OCI-LY3 (cell line): ENCODE measurements around the gene PNLIPRP2.

ENCODE experiments used
- EZH2phosphoT487 ChIP-seq: fragments of 200-600 bp; shearing (Covaris generic); IDR thresholded peaks from 2 replicates; pipeline ENCODE4 v1.6.1; 2018; ENCODE audit warnings: antibody characterized with exemption, mixed run types, low read depth
- TF ChIP-seq, protein P1 (sequence below): fragments of 200-600, 300-600 bp; sonication (generic); IDR thresholded peaks from 2 replicates; pipeline ENCODE4 v1.5.1; 2014; ENCODE audit warnings: antibody characterized with exemption, low read length, low read depth

DNA sequence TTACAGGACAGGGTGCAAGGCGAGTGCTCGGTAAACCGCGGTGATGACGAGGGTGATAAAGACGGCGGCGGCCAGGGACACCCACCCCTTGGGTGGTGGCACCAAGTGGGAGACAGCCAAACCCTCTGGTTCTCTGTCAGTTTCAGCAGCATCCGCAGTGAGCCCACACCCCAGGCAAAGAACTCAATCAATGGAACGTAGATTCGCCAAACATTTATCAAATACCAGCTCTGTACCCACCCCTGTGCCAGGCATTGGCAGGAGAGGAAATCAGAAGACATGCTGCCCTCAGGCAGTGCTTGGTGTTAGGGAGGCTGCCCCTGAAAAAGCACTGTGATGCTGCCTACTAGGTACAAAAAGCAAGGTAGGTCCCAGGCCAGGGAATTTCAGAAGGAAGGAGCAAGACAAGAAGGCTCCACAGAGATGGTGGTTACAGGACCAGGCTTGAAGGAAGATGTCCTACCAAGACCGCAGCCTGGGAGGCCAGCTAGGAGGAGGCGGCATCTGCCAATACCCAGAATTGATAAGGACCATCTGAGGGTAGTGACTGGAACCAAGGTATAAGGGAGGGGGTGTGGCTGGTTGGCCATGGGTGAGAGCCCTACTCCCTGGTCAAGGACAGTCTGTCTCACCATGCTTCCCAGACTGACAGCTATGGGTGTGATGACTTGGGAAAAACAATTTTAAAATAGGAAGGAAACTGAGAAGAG is 10.2 kb upstream of the PNLIPRP2 start:
- TF ChIP-seq, protein P1, sequence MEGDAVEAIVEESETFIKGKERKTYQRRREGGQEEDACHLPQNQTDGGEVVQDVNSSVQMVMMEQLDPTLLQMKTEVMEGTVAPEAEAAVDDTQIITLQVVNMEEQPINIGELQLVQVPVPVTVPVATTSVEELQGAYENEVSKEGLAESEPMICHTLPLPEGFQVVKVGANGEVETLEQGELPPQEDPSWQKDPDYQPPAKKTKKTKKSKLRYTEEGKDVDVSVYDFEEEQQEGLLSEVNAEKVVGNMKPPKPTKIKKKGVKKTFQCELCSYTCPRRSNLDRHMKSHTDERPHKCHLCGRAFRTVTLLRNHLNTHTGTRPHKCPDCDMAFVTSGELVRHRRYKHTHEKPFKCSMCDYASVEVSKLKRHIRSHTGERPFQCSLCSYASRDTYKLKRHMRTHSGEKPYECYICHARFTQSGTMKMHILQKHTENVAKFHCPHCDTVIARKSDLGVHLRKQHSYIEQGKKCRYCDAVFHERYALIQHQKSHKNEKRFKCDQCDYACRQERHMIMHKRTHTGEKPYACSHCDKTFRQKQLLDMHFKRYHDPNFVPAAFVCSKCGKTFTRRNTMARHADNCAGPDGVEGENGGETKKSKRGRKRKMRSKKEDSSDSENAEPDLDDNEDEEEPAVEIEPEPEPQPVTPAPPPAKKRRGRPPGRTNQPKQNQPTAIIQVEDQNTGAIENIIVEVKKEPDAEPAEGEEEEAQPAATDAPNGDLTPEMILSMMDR: no peak
- TF ChIP-seq EZH2phosphoT487: no peak
